ENCODE data around the gene HTR3A.
"Not testable (repeated sequence)": the region's sequence is repeated elsewhere in the genome, so short reads cannot be mapped to it uniquely, and the experiment has no call there.

HTR3A gene

DNA sequence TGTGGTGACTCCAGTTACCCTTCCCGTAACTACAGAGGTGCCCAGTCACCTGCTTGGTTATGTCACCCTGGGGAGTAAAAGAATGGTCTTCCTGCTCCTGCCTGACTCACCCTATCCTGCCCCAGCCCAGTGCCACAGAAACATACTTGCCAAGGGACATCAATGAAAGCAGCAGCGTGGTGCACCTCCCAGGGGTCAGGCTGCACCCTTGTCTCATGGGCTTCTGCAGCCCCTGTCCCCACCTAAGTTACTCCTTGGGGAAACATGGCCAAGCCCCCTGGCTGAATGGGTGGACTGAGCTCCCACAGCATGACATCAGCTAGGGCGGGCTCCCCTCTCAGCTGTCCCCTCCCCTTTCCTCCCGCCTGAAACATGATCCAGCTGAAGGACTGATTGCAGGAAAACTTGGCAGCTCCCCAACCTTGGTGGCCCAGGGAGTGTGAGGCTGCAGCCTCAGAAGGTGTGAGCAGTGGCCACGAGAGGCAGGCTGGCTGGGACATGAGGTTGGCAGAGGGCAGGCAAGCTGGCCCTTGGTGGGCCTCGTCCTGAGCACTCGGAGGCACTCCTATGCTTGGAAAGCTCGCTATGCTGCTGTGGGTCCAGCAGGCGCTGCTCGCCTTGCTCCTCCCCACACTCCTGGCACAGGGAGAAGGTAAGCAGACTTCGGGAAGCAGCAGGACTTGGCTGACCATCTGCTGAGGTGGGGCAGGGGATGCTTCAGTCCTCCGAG, at the start of gene HTR3A:
HTR3A (plus strand) TSS at position 368 of the 730 bp plus-strand sequence; CDS start at position 586, 218 bp downstream.
- no peak for DNase-seq (ENCODE audit: low read depth in 2 of 2, low spot score in 1 of 2)

DNA sequence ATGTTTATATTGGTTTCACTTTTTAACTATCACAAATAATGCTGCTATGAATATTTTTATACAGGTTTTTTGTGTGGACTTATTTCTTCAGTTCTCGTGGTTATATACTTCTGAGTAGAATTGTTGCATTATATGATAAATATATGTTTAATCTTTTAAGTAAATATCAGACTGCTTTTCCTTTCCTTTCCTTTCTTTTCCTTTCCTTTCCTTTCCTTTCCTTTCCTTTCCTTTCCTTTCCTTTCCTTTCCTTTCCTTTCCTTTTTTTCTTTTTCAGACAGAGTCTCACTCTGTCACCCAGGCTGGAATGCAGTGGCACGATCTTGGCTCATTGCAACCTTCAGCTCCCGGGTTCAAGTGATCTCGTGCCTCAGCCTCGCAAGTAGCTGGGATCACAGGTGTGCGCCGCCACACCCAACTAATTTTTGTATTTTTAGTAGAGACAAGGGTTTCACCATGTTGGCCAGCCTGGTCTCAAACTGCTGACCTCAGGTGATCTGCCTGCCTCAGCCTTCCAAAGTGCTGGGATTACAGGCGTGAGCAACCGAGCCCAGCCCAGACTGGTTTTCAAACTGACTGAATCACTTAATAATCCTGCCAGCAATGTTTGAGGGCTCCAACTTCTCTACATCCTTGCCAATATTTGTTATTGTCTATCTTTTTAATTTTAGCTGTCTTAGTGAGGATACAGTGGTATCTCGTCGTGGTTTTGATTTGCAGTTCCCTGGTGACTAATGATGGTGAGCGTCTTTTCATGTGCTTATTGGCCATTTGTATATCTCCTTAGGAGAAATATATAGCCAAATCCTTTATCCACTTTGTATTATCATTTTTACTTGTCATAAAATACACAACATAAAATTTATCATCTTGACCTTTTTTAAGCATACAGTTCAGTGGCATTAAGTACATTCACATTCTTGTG, 48.4 kb upstream of the HTR3A start:
- no peak for DNase-seq (ENCODE audit: low read depth in 2 of 2, low spot score in 1 of 2)

DNA sequence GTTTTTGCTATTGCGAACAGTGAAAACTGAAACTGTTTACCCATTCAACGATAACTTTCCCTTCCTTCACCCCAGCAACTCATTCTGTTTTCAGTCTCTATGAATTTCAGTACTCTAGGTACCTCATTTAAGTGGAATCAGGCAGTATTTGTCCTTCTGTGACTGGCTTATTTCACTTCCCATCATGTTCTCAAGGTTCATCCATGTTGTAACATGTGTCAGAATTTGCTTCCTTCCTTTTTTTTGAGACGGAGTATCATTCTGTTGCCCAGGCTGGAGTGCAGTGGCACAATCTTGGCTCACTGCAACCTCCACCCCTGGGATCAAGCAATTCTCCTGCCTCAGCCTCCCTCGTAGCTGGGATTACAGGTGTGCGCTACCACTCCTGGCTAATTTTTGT, 46.6 kb upstream of the HTR3A start:
- DNase-seq (ENCODE audit: low read depth in 2 of 2, low spot score in 1 of 2): no peak

DNA sequence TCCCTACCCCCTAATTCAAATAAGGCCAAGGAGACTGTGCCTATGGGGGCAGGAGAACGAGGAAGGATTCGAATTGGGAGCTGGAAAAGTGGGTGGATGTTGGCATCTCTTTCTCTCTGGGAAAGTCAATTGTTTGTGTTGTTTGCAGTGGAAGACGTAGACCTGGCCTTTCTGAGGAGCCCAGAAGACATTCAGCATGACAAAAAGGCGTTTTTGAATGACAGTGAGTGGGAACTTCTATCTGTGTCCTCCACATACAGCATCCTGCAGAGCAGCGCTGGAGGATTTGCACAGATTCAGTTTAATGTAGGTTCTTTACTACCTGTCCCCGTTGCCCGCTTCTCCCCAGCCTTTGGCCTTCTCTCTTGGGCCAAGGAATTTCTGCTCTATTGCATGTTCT, 42.1 kb upstream of the HTR3A start:
- DNase-seq (ENCODE audit: low read depth in 2 of 2, low spot score in 1 of 2): no peak

DNA sequence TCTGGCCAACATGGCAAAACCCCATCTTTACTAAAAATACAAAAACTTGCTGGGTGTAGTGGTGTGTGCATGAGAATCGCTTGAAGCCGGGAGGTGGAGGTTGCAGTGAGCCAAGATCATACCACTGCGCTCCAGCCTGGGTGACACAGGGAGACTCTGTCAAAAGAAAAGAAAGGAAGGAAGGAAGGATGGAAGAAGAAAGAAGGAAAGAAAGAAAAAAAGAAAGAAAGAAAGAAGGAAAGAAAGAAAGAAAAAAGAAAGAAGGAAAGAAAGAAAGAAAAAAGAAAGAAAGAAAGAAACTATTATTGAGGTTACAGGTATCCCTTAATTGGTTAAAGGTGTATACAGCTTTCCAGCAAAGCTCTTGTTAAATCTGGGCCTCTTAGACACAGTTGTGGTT, 40.7 kb upstream of the HTR3A start:
- DNase-seq (ENCODE audit: low read depth in 2 of 2, low spot score in 1 of 2): not testable (repeated sequence)

DNA sequence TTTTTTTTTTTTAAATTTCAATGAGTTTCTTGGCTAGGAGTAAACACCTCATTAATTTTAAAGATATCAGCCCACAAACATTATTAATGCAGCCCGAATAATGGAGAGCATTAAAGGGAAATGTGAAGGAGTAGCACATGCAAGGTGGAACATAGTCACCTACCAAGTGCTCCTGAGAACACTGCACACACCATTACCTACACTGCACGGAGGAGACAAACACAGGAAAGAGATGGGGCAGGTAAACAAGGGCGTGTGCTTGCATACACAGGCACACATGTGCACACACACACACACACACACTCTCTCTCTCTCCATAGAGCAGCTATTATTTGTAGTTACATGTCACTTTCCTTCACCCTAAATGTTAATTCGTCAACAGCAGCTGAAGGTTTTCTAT, 40.1 kb upstream of the HTR3A start:
- no peak for DNase-seq (ENCODE audit: low read depth in 2 of 2, low spot score in 1 of 2)

DNA sequence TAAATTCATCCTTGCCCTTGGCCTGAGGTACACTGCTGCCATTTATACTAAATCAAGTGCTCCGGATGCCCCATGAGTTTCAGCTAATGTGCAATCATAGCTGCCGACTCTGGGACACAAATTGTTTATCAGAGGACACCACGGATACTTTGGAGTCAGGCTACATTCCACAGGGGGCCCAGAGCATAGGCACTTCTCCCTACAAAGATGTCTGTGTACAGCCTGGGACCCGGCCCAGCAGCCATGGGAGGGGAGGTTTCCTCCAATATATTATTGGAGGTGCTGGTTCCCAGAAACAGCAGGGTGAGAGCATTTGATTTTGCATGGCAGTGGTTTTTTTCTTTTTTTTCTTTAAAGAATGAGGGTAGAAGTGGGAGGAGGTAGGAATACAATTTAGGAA, 39.0 kb upstream of the HTR3A start:
- no peak for DNase-seq (ENCODE audit: low read depth in 2 of 2, low spot score in 1 of 2)

DNA sequence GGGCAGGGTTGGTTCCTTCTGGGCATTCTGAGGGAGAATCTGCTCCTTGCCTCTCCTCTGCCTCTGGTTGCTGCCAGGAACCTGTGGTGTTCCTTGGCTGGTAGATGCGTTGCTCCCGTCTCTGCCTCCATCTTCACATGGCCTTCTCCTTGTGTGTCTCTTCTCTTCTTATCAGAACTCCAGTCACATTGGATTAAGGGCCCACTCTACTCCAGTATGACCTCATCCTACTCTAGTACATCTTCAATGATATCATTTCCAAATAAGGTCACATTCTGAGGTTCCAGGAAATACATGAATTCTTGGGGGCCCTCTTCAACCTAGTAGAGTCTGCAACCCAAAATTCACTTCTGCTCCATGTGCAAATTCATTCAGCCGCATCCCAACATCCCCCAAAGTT, 37.0 kb upstream of the HTR3A start:
- DNase-seq (ENCODE audit: low read depth in 2 of 2, low spot score in 1 of 2): no peak

DNA sequence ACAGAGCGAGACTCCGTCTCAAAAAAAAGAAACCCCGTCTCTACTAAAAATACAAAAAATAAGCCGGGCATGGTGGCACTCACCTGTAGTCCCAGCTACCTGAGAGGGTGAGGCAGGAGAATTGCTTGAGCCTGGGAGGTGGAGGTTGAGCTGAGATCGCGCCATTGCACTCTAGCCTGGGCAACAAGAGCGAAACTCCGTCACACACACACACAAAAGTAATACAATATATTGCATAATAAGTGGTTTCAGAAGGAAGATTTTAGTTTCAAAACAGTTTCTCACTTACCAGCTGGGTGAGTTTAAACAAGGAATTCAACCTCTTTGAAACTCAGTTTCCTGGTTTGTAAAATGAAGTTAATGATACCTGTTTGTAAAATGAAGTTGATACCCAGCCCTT, 32.7 kb upstream of the HTR3A start:
- no peak for DNase-seq (ENCODE audit: low read depth in 2 of 2, low spot score in 1 of 2)

DNA sequence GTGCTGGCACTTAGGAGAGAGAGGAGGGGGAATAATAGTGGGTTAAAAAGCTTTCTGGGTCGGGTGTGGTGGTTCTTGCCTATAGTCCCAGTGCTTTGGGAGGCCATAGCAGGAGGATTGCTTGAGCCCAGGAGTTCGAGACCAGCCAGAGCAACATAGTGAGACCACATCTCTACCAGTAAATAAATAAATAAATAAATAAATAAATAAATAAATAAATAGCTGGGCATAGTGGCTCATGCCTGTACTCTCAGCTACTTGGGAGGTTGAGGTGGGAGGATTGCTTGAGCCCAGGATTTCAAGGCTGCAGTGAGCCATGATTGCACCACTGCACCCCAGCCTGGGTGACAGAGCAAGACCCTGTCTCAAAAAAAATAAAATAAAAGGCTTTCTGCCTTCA, 28.7 kb upstream of the HTR3A start:
- DNase-seq (ENCODE audit: low read depth in 2 of 2, low spot score in 1 of 2): not testable (repeated sequence)

DNA sequence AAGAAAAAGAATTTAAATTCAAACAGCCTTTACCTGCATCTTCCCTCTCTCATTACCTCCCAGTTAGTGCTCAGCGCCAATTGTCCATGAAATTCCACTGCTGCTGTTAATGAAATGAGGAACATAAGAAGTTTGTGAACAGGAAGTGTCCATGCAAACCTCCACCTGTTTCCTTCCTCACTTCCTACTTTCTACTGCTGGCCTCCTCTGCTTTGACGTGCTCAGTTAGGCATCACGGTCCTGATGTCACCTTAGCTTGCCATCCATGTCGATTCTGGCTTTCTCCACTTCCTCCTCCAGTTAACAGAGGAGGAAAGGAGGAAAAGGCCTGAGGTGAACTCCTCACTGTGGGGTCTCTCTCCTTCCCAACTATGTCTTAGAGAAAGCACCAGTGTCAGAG, 26.9 kb upstream of the HTR3A start:
- DNase-seq (ENCODE audit: low read depth in 2 of 2, low spot score in 1 of 2): no peak

DNA sequence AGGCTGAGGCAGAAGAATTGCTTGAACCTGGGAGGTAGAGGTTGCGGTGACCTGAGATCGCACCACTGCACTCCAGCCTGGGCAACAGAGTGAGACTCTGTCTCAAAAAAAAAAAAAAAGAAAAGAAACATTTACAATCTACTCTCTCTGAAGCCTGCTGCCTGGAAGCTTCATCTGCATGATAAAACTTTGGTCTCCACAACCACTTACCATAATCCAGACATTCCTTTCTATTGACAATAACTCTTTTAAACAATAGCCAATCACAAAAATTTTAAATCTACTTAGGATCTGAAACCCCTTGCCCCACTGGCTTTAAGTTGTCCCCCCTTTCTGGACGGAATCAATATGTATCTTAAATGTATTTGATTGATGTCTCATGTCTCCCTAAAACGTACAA, 25.0 kb upstream of the HTR3A start:
- no peak for DNase-seq (ENCODE audit: low read depth in 2 of 2, low spot score in 1 of 2)

DNA sequence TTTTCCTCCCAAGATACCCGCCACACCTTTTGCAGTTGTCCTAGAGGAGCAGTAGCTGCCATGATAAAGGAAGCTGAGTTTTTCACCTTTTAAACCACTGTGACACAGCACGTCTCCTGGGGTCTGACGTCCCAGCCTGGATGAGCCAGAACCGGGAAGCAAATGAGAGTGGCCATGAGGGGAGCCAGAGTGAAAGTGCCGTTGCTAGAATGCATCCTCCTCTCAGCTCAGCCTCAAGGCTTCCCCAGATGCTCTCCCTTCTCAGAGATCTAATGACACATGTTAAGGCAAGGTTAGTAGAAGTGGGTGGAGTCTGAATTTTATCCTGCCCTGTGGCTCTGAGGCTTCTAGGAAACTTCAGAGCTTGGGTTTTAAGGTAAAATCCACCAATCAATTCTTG, 23.4 kb upstream of the HTR3A start:
- no peak for DNase-seq (ENCODE audit: low read depth in 2 of 2, low spot score in 1 of 2)

DNA sequence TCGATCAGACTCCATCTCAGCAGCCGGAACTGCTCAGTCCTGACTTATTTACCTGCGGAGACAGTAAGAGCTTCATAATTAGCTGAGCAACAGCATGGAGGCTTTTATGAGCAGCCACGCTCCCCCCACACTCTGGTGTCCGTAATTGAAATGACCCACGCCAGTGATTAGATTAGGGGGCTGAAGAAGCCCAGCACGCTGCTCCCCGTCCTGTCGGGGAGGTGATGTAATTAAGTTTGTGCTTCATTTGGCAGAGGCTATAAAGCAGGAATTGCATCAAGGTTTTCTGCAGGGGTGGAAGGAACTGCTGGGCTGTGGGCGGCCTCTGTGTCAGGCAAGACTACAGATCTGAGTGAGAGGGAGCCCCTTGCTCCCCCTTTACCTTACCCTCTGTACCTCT, 22.8 kb upstream of the HTR3A start:
- DNase-seq (ENCODE audit: low read depth in 2 of 2, low spot score in 1 of 2): no peak

DNA sequence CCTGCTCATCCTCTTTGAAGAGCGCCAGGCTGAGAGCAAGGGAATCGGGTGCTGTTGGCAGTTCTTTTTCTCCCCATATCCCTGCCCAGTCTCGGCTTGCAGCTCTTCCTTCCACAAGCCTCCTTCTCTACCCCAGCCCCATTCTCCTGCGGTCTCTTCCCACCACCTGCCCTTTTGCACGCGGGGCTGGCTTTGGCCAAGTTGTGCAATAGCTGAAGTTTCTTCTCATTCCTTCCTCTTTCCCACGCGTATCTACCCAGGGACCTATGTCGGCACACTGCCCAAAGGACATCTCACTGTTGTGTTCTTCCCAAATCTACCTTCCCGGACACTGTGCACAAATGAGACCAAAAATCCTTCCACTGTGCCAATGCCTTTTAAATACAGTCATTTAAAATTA, 22.3 kb upstream of the HTR3A start:
- no peak for DNase-seq (ENCODE audit: low read depth in 2 of 2, low spot score in 1 of 2)

DNA sequence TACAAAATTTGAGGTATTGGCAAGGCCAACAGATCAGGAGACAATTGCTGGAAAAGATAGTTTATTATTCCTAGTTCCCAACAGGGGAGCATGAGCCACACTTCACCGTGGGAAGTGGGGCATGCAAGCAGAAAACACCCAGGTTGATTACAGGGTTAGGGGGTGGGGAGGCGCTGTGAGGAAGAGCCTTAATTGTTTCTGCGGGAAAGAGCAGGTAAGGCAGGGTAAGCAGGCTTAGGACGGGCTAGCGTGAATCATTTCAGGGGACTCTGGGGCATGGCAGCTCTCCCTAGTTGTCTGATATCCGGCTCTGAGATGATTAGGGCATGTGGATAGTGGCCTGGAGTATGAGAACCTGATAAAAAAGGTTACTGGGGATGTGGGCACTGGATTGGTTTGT, 20.7 kb upstream of the HTR3A start:
- no peak for DNase-seq (ENCODE audit: low read depth in 2 of 2, low spot score in 1 of 2)

DNA sequence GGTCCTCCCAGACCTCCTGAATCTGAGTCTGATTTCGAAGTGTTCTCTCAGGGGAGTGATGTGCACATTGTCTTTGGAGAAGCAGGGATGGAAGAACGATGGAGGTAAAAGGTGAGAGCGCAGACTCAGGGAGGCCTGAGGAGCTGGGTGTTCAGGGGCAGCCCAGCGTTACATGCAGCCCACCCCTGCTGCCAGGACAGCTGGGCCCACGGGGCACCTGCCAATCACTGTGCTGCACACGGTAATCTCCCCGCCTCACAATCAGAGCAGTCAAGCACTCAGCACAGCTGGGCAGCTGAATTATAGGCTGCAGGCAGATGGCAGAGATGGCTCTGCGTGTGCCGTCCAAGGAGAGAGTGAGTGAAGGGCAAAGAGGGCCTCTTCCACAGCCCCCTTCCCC, 17.9 kb upstream of the HTR3A start:
- DNase-seq (ENCODE audit: low read depth in 2 of 2, low spot score in 1 of 2): no peak

DNA sequence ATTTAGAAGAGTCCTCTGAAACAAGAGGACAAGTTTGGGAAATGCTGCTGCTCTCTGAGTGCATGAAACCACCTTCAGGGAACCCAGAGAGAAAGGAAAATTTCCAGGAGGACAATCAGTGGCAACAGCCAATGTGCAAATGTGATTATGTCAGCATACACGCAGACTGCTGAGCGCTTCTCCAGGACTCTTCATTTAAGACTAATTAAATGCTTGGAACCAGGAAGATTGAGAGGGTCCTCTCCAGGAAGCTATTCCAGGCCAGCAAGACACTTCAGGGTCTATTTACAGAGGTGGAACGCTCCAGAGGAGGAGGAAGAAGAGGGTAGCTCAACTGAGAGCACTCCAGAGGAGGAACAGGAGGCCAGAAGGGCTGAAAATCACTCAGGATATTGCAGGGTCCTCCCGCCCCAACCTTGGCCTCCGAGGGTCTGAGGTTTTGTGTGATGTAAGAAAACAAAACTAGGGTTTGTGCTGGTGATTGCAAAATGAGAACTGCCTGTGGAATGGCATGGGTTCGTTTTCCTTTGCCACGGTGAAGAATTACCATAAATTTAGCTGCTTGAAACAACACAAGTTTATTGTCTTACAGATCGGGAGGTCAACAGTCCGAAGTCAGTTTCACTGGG, 14.1 kb upstream of the HTR3A start:
- DNase-seq (ENCODE audit: low read depth in 2 of 2, low spot score in 1 of 2): no peak

DNA sequence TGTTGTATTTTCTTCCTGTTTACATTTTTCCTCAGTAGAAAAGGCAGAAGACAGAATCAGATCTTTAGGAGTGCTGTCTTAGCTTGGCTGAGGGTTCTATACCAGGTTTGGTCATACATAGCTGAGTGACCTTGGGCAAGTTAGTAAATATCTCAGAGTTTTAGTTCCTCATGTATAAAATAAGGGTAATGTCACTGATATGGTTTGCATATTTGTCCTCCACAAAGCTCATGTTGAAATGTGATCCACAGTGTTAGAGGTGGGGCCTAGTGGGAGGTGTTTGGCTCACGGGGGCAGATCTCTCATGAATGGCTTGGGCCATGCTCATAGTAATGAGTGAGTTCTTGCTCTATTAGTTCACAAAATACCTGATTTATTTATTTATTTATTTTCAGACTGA, 7.5 kb upstream of the HTR3A start:
- no peak for DNase-seq (ENCODE audit: low read depth in 2 of 2, low spot score in 1 of 2)

DNA sequence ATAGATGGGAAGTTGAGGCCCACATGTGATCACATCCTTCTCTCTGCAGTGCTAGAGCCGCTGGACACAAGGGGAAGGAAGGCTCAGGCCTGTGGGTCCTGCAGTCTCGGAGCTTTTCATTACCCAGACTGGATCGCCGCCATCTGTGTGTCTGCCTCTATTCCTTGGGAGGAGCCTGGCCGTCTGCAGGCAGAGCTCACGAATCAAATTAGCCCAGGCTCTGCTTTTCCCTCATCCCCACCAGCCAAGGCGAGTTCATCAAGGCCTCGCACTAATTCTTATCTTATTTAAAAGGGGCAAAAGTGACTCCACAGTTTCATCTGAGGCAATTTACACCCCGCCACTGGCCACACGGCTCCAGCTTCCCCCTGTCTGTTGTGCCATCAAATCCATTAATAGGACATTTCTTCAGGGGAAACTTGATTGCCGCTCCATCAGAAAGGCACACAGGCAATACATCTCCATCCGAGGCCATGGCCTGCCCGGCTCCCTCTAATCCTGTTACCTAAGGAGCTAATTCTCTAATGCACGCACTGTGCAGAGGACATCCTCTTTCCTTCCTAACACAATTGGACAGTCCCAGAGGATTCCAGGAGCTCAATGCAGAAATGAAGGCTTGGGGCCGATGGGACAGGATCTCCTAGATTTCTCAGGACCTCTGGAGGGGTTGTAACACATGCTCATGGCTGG, 3.3 kb upstream of the HTR3A start:
- no peak for DNase-seq (ENCODE audit: low read depth in 2 of 2, low spot score in 1 of 2)

DNA sequence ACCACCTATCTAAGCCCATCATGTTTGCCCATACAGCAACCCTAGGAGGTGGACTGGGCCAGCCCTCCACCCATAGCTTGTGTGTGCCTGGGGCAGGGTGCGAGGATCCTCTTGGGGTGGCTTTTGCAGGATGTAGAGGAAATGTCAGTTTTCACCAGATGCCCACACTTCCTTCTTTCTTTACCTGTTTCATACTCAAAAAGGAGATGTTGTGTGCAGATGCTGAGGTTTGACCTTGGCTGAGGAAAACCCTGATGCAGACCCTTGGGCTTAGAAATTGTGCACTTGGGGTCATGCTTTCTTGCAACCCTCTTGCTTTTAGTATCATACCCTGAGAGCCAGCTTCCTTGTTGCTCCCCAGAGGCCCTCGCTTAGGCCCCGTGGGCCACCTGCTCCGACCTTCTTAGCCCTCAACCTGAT, 2.2 kb downstream of the HTR3A start:
- DNase-seq (ENCODE audit: low read depth in 2 of 2, low spot score in 1 of 2): no peak

All from stimulated activated CD8-positive, alpha-beta memory T cell treated with anti-CD3 and anti-CD28 coated beads, Interleukin-4, amount 100 ng/mL, for 4 hours (primary cell).